ENCODE measurements around the gene MTARC2.

Gene MTARC2

GRCh38 chr1:220754918-220755295, 6.8 kb downstream of the MTARC2 start:
- no peaks in the 10 kb centered on the region for H3K27me3 ChIP-seq (ENCODE audit: control insufficient read depth, insufficient read depth, low read length)
- H3K4me3 ChIP-seq (ENCODE audit: low read length): no peak overlapping the region
- no peak overlapping the region for H3K9ac ChIP-seq (ENCODE audit: low read length)
- H3K9me3 ChIP-seq (ENCODE audit: control insufficient read depth, low read length): no peaks in the 10 kb centered on the region
- peaks cover 24% of the 10 kb centered on the region for H3K4me1 ChIP-seq (ENCODE audit: control insufficient read depth, insufficient read depth, low read length)
- H3K36me3 ChIP-seq (ENCODE audit: control insufficient read depth, insufficient read depth, low read length): peaks cover 7% of the 10 kb centered on the region

- no peaks in the 10 kb centered on the region for H3K27me3 ChIP-seq (ENCODE audit: control insufficient read depth, insufficient read depth, low read length)
- H3K4me1 ChIP-seq (ENCODE audit: control insufficient read depth, insufficient read depth, low read length): peaks cover 19% of the 10 kb centered on the region
- H3K4me3 ChIP-seq (ENCODE audit: low read length): no peak overlapping the region
- peaks cover 7% of the 10 kb centered on the region for H3K36me3 ChIP-seq (ENCODE audit: control insufficient read depth, insufficient read depth, low read length)
- no peaks in the 10 kb centered on the region for H3K9me3 ChIP-seq (ENCODE audit: control insufficient read depth, low read length)
- H3K9ac ChIP-seq (ENCODE audit: low read length): no peak overlapping the region
These were observed 7.2 kb downstream of the MTARC2 start for GRCh38 chr1:220755309-220755708.

GRCh38 chr1:220757441-220757840, 9.3 kb downstream of the MTARC2 start:
- peaks cover 7% of the 10 kb centered on the region for H3K36me3 ChIP-seq (ENCODE audit: control insufficient read depth, insufficient read depth, low read length)

GRCh38 chr1:220759147-220759546, 11.0 kb downstream of the MTARC2 start:
- H3K9me3 ChIP-seq (ENCODE audit: control insufficient read depth, low read length): no peaks in the 10 kb centered on the region

More at GRCh38 chr1:220757441-220757840, 9.3 kb downstream of the MTARC2 start:
- no peaks in the 10 kb centered on the region for H3K27me3 ChIP-seq (ENCODE audit: control insufficient read depth, insufficient read depth, low read length)
- peaks cover 22% of the 10 kb centered on the region for H3K4me1 ChIP-seq (ENCODE audit: control insufficient read depth, insufficient read depth, low read length)
- H3K9me3 ChIP-seq (ENCODE audit: control insufficient read depth, low read length): no peaks in the 10 kb centered on the region
- no peak overlapping the region for H3K9ac ChIP-seq (ENCODE audit: low read length)
- H3K4me3 ChIP-seq (ENCODE audit: low read length): no peak overlapping the region

GRCh38 chr1:220761688-220762427, 13.7 kb downstream of the MTARC2 start:
- no peak overlapping the region for H3K9ac ChIP-seq (ENCODE audit: low read length)
- peaks cover 24% of the 10 kb centered on the region for H3K4me1 ChIP-seq (ENCODE audit: control insufficient read depth, insufficient read depth, low read length)
- no peaks in the 10 kb centered on the region for H3K36me3 ChIP-seq (ENCODE audit: control insufficient read depth, insufficient read depth, low read length)
- H3K4me3 ChIP-seq (ENCODE audit: low read length): no peak overlapping the region
- H3K27me3 ChIP-seq (ENCODE audit: control insufficient read depth, insufficient read depth, low read length): no peaks in the 10 kb centered on the region
- H3K9me3 ChIP-seq (ENCODE audit: control insufficient read depth, low read length): no peaks in the 10 kb centered on the region

More at GRCh38 chr1:220759147-220759546, 11.0 kb downstream of the MTARC2 start:
- peaks cover 24% of the 10 kb centered on the region for H3K4me1 ChIP-seq (ENCODE audit: control insufficient read depth, insufficient read depth, low read length)
- H3K27me3 ChIP-seq (ENCODE audit: control insufficient read depth, insufficient read depth, low read length): no peaks in the 10 kb centered on the region
- peaks cover 7% of the 10 kb centered on the region for H3K36me3 ChIP-seq (ENCODE audit: control insufficient read depth, insufficient read depth, low read length)
- H3K4me3 ChIP-seq (ENCODE audit: low read length): no peak overlapping the region
- H3K9ac ChIP-seq (ENCODE audit: low read length): no peak overlapping the region

GRCh38 chr1:220764757-220765156, 16.6 kb downstream of the MTARC2 start:
- Histone ChIP-seq H3K36me3 (ENCODE audit: control insufficient read depth, insufficient read depth, low read length) (no peaks in the 10 kb centered on the region), H3K4me3 (ENCODE audit: low read length) (no peak overlapping the region), H3K9ac (ENCODE audit: low read length) (no peak overlapping the region), H3K27me3 (ENCODE audit: control insufficient read depth, insufficient read depth, low read length) (no peaks in the 10 kb centered on the region), H3K4me1 (ENCODE audit: control insufficient read depth, insufficient read depth, low read length) (peaks cover 44% of the 10 kb centered on the region), H3K9me3 (ENCODE audit: control insufficient read depth, low read length) (no peaks in the 10 kb centered on the region)

GRCh38 chr1:220767312-220768125, 19.4 kb downstream of the MTARC2 start:
- no peaks in the 10 kb centered on the region for H3K27me3 ChIP-seq (ENCODE audit: control insufficient read depth, insufficient read depth, low read length)
- no peak overlapping the region for H3K4me3 ChIP-seq (ENCODE audit: low read length)
- H3K9me3 ChIP-seq (ENCODE audit: control insufficient read depth, low read length): no peaks in the 10 kb centered on the region
- peaks cover 27% of the 10 kb centered on the region for H3K4me1 ChIP-seq (ENCODE audit: control insufficient read depth, insufficient read depth, low read length)
- no peak overlapping the region for H3K9ac ChIP-seq (ENCODE audit: low read length)
- no peaks in the 10 kb centered on the region for H3K36me3 ChIP-seq (ENCODE audit: control insufficient read depth, insufficient read depth, low read length)

GRCh38 chr1:220768126-220768601, 20.0 kb downstream of the MTARC2 start:
- H3K9me3 ChIP-seq (ENCODE audit: control insufficient read depth, low read length): no peaks in the 10 kb centered on the region
- H3K4me1 ChIP-seq (ENCODE audit: control insufficient read depth, insufficient read depth, low read length): peaks cover 24% of the 10 kb centered on the region
- H3K27me3 ChIP-seq (ENCODE audit: control insufficient read depth, insufficient read depth, low read length): no peaks in the 10 kb centered on the region
- H3K36me3 ChIP-seq (ENCODE audit: control insufficient read depth, insufficient read depth, low read length): no peaks in the 10 kb centered on the region
- no peak overlapping the region for H3K4me3 ChIP-seq (ENCODE audit: low read length)
- H3K9ac ChIP-seq (ENCODE audit: low read length): no peak overlapping the region

GRCh38 chr1:220769205-220769604, 21.1 kb downstream of the MTARC2 start:
- no peak overlapping the region for H3K9ac ChIP-seq (ENCODE audit: low read length)
- H3K9me3 ChIP-seq (ENCODE audit: control insufficient read depth, low read length): no peaks in the 10 kb centered on the region
- H3K36me3 ChIP-seq (ENCODE audit: control insufficient read depth, insufficient read depth, low read length): no peaks in the 10 kb centered on the region
- no peaks in the 10 kb centered on the region for H3K27me3 ChIP-seq (ENCODE audit: control insufficient read depth, insufficient read depth, low read length)
- no peak overlapping the region for H3K4me3 ChIP-seq (ENCODE audit: low read length)
- peaks cover 20% of the 10 kb centered on the region for H3K4me1 ChIP-seq (ENCODE audit: control insufficient read depth, insufficient read depth, low read length)

- Histone ChIP-seq H3K4me3 (ENCODE audit: low read length) (no peak overlapping the region), H3K9ac (ENCODE audit: low read length) (no peak overlapping the region), H3K4me1 (ENCODE audit: control insufficient read depth, insufficient read depth, low read length) (peaks cover 20% of the 10 kb centered on the region), H3K27me3 (ENCODE audit: control insufficient read depth, insufficient read depth, low read length) (no peaks in the 10 kb centered on the region), H3K9me3 (ENCODE audit: control insufficient read depth, low read length) (no peaks in the 10 kb centered on the region), H3K36me3 (ENCODE audit: control insufficient read depth, insufficient read depth, low read length) (no peaks in the 10 kb centered on the region)
These were observed 22.3 kb downstream of the MTARC2 start for GRCh38 chr1:220770245-220770913.

- Histone ChIP-seq H3K36me3 (ENCODE audit: control insufficient read depth, insufficient read depth, low read length) (no peaks in the 10 kb centered on the region), H3K4me3 (ENCODE audit: low read length) (no peak overlapping the region), H3K9me3 (ENCODE audit: control insufficient read depth, low read length) (no peaks in the 10 kb centered on the region)
These were observed 24.7 kb downstream of the MTARC2 start for GRCh38 chr1:220772846-220773245.

More at GRCh38 chr1:220772846-220773245, 24.7 kb downstream of the MTARC2 start:
- Histone ChIP-seq H3K27me3 (ENCODE audit: control insufficient read depth, insufficient read depth, low read length) (no peaks in the 10 kb centered on the region), H3K9ac (ENCODE audit: low read length) (no peak overlapping the region), H3K4me1 (ENCODE audit: control insufficient read depth, insufficient read depth, low read length) (peaks cover 11% of the 10 kb centered on the region)

Measured in mucosa of stomach (tissue), 1 donor.